ENCODE data around the gene SLC16A8. TPM values are rescaled to one million over a fixed set of nuclear protein-coding genes. Genes with fewer than 3 reads are reported as not detected.

Gene SLC16A8
- total RNA-seq, 1 donor, result under 0.01 TPM

- DNase-seq (ENCODE audit: low read depth in 2 of 3, low spot score in 2 of 3), result no peak
These were observed 51.1 kb downstream of the SLC16A8 start for GRCh38 chr22:38032681-38033521.

GRCh38 chr22:38031491-38031890 is 52.5 kb downstream of the SLC16A8 start:
- DNase-seq (ENCODE audit: low read depth in 2 of 3, low spot score in 2 of 3), result no peak

- DNase-seq (ENCODE audit: low read depth in 2 of 3, low spot score in 2 of 3), result no peak
These were observed 53.5 kb downstream of the SLC16A8 start for GRCh38 chr22:38030311-38031133.

- DNase-seq (ENCODE audit: low read depth in 2 of 3, low spot score in 2 of 3), result no peak
These were observed 54.1 kb downstream of the SLC16A8 start for GRCh38 chr22:38029901-38030300.

DNA sequence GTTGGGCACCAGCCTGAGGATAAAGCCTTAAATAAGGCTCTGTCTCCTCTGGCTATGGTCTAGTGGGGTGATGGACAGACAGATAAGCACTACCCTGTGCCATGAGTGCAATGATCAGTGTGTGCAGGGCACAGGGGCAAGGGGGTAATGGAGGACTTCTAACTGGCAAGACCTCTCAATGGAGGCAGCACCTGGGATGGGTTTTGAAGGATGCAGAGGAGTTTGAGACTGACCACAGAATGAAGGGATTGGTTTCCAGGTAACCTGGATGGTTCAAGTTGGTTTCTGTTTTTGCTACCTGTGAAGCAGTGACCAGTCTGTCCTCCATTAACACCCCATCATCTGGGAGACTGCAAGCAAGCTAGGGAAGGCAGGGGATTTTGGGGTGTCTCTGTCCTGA is 54.6 kb downstream of the SLC16A8 start:
- no peak for DNase-seq (ENCODE audit: low read depth in 2 of 3, low spot score in 2 of 3)

GRCh38 chr22:38028344-38029130 is 55.4 kb downstream of the SLC16A8 start:
- DNase-seq (ENCODE audit: low read depth in 2 of 3, low spot score in 2 of 3), result no peak

Other genes with a start within 250 kb of the SLC16A8 start
- 65.2 TPM for gene ANKRD54, start 239.8 kb downstream of the SLC16A8 start, total RNA-seq
- gene EIF3L, start 234.8 kb downstream of the SLC16A8 start, total RNA-seq, result 1,099 TPM
- gene MICALL1, start 177.9 kb downstream of the SLC16A8 start, total RNA-seq, result 38.5 TPM
- gene C22orf23, start 130.6 kb downstream of the SLC16A8 start, total RNA-seq, result under 0.01 TPM
- gene POLR2F, start 130.5 kb downstream of the SLC16A8 start, total RNA-seq, result 30.7 TPM
- gene SOX10, start 99.6 kb downstream of the SLC16A8 start, total RNA-seq, result not detected
- 48.7 TPM for gene PICK1, start 26.8 kb downstream of the SLC16A8 start, total RNA-seq
- under 0.01 TPM for gene BAIAP2L2, start 26.5 kb upstream of the SLC16A8 start, total RNA-seq
- 143 TPM for gene PLA2G6, start 97.6 kb upstream of the SLC16A8 start, total RNA-seq
- gene MAFF, start 117.8 kb upstream of the SLC16A8 start, total RNA-seq, result 92.4 TPM
- gene TMEM184B, start 188.8 kb upstream of the SLC16A8 start, total RNA-seq, result 13.5 TPM
- gene CSNK1E, start 233.2 kb upstream of the SLC16A8 start, total RNA-seq, result 122 TPM